Measurements from ENCODE around the gene LSP1.

Gene LSP1

GRCh38 chr11:1878137-1879031 lies 25.5 kb downstream of the LSP1 start:
- Histone ChIP-seq H2AK5ac (ENCODE audit: low read length) (no peak overlapping the region), H3K4me3 (ENCODE audit: low read length) (no peak overlapping the region), H2BK5ac (ENCODE audit: low read length) (no peak overlapping the region), H3K18ac (ENCODE audit: low read length) (no peak overlapping the region), H3K56ac (ENCODE audit: low read length) (no peak overlapping the region), H3K23ac (ENCODE audit: low read length) (no peak overlapping the region), H3K4ac (ENCODE audit: low read depth, low read length) (no peak overlapping the region), H3K9ac (ENCODE audit: low read length) (no peak overlapping the region), H2BK15ac (replicated peaks; ENCODE audit: low read depth) (no peak overlapping the region), H3K79me2 (ENCODE audit: control insufficient read depth, insufficient read depth, low read length) (no peaks in the 10 kb centered on the region), H4K5ac (ENCODE audit: low read length) (no peak overlapping the region), H3K4me1 (ENCODE audit: control insufficient read depth, low read depth, low read length) (no peaks in the 10 kb centered on the region), H3K4me2 (ENCODE audit: low read length) (no peak overlapping the region), H3K27ac (ENCODE audit: low read depth, low read length) (no peak overlapping the region), H3K79me1 (ENCODE audit: low read length) (no peaks in the 10 kb centered on the region), H4K8ac (ENCODE audit: low read depth, low read length) (no peak overlapping the region), H2BK120ac (ENCODE audit: low read depth, low read length) (no peak overlapping the region), H3K36me3 (ENCODE audit: control insufficient read depth, insufficient read depth, low read length) (no peaks in the 10 kb centered on the region), H3K27me3 (ENCODE audit: insufficient read depth, low read length, poor library complexity) (no peaks in the 10 kb centered on the region)
- no CpG with 5 or more reads among the region's 30 CpGs for WGBS (ENCODE audit: extremely low coverage, insufficient coverage, low lambda C conversion rate)
- DNase-seq: no peak

DNA sequence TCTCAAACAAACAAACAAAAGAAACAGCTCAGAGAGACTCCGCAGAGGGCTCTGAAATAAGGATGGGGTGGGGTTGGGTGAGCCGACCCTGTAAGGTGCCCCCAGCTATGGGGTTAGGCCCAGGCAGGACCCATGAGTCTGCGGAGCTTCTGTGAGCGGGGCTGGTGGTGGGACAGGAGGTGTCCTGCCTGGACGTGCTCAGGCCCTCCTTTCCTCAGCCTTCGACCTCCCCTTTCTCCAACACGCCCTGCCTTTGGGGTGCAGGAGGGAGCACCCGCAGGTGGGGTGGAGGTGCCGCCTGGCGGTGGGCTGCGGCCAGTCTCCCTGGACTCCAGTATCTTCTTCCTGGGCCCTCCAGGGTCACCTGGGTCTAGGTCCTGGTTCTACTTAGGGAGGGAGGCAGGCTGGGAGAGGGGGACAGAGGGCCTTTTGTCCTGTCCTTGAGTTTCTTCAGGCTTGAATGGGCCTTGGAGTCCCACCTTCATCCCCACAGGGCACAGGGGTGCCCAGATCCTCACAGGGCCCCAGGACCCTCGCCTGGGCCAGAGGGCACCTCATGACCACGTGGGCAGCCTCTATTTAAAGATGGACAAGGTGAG lies 26.6 kb downstream of the LSP1 start:
- Histone ChIP-seq H3K23ac (ENCODE audit: low read length) (no peak overlapping the region), H3K27ac (ENCODE audit: low read depth, low read length) (no peak overlapping the region), H3K27me3 (ENCODE audit: insufficient read depth, low read length, poor library complexity) (no peaks in the 10 kb centered on the region), H3K4me1 (ENCODE audit: control insufficient read depth, low read depth, low read length) (no peaks in the 10 kb centered on the region), H2BK5ac (ENCODE audit: low read length) (no peak overlapping the region), H3K18ac (ENCODE audit: low read length) (no peak overlapping the region), H2BK120ac (ENCODE audit: low read depth, low read length) (no peak overlapping the region), H3K79me1 (ENCODE audit: low read length) (no peaks in the 10 kb centered on the region), H3K79me2 (ENCODE audit: control insufficient read depth, insufficient read depth, low read length) (no peaks in the 10 kb centered on the region), H3K36me3 (ENCODE audit: control insufficient read depth, insufficient read depth, low read length) (no peaks in the 10 kb centered on the region), H3K4ac (ENCODE audit: low read depth, low read length) (no peak overlapping the region), H3K9ac (ENCODE audit: low read length) (no peak overlapping the region), H4K8ac (ENCODE audit: low read depth, low read length) (no peak overlapping the region), H4K5ac (ENCODE audit: low read length) (no peak overlapping the region), H3K4me3 (ENCODE audit: low read length) (no peak overlapping the region), H3K4me2 (ENCODE audit: low read length) (no peak overlapping the region), H2BK15ac (replicated peaks; ENCODE audit: low read depth) (no peak overlapping the region), H3K56ac (ENCODE audit: low read length) (no peak overlapping the region), H2AK5ac (ENCODE audit: low read length) (no peak overlapping the region)
- whole genome bisulfite sequencing (ENCODE audit: extremely low coverage, insufficient coverage, low lambda C conversion rate): no CpG with 5 or more reads among the region's 13 CpGs
- no peak for DNase-seq

GRCh38 chr11:1879941-1880720 lies 27.2 kb downstream of the LSP1 start:
- Histone ChIP-seq H2BK15ac (replicated peaks; ENCODE audit: low read depth) (no peak overlapping the region), H3K36me3 (ENCODE audit: control insufficient read depth, insufficient read depth, low read length) (no peaks in the 10 kb centered on the region), H4K5ac (ENCODE audit: low read length) (no peak overlapping the region), H2BK5ac (ENCODE audit: low read length) (no peak overlapping the region), H3K56ac (ENCODE audit: low read length) (no peak overlapping the region), H2AK5ac (ENCODE audit: low read length) (no peak overlapping the region), H3K18ac (ENCODE audit: low read length) (no peak overlapping the region), H3K4me3 (ENCODE audit: low read length) (no peak overlapping the region), H3K23ac (ENCODE audit: low read length) (no peak overlapping the region), H3K27ac (ENCODE audit: low read depth, low read length) (no peak overlapping the region), H3K4ac (ENCODE audit: low read depth, low read length) (no peak overlapping the region), H2BK120ac (ENCODE audit: low read depth, low read length) (no peak overlapping the region), H3K79me1 (ENCODE audit: low read length) (no peaks in the 10 kb centered on the region), H3K4me1 (ENCODE audit: control insufficient read depth, low read depth, low read length) (no peaks in the 10 kb centered on the region), H3K27me3 (ENCODE audit: insufficient read depth, low read length, poor library complexity) (no peaks in the 10 kb centered on the region), H3K4me2 (ENCODE audit: low read length) (no peak overlapping the region), H3K9ac (ENCODE audit: low read length) (no peak overlapping the region), H4K8ac (ENCODE audit: low read depth, low read length) (no peak overlapping the region), H3K79me2 (ENCODE audit: control insufficient read depth, insufficient read depth, low read length) (no peaks in the 10 kb centered on the region)
- no CpG with 5 or more reads among the region's 32 CpGs for WGBS (ENCODE audit: extremely low coverage, insufficient coverage, low lambda C conversion rate)
- DNase-seq: no peak

DNA sequence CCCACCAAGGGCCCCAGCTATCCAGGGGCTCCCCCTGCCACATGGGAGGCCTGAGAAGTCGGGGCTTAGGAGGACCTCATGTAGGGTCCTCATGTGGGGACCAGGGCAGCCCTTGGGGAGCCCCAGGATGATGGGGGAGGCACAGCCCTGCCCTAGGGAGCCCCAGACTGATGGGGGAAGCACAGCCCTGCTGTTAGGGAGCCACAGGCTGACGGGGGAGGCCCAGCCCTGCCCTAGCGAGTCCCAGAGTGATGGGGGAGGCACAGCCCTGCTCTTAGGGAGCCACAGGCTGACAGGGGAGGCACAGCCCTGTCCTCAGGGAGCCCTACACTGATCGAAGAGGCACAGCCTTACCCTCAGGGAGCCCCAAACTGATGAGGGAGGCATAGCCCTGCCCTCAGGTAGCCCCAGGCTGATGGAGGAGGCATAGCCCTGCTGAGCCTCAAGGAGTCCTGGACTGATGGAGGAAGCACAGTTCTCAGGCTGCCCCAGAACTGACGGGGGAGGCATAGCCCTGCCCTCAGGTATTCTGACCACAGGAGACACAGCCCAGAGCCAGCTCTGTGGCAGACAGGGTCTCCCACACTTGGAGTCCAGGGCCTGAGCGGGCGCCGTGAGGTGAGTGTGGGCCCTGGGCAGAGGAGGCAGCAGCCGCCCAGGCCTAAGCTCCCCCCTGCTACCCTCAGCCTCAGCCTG lies 28.0 kb downstream of the LSP1 start:
- H3K4me3 ChIP-seq (ENCODE audit: low read length): no peak overlapping the region
- H3K36me3 ChIP-seq (ENCODE audit: control insufficient read depth, insufficient read depth, low read length): no peaks in the 10 kb centered on the region
- no CpG with 5 or more reads among the region's 9 CpGs for WGBS (ENCODE audit: extremely low coverage, insufficient coverage, low lambda C conversion rate)
- H2BK120ac ChIP-seq (ENCODE audit: low read depth, low read length): no peak overlapping the region
- no peak overlapping the region for H3K4ac ChIP-seq (ENCODE audit: low read depth, low read length)
- H3K4me1 ChIP-seq (ENCODE audit: control insufficient read depth, low read depth, low read length): no peaks in the 10 kb centered on the region
- H4K5ac ChIP-seq (ENCODE audit: low read length): no peak overlapping the region
- H3K56ac ChIP-seq (ENCODE audit: low read length): no peak overlapping the region
- H2AK5ac ChIP-seq (ENCODE audit: low read length): no peak overlapping the region
- no peak for DNase-seq
- no peak overlapping the region for H2BK15ac ChIP-seq (replicated peaks; ENCODE audit: low read depth)
- no peak overlapping the region for H3K23ac ChIP-seq (ENCODE audit: low read length)
- H4K8ac ChIP-seq (ENCODE audit: low read depth, low read length): no peak overlapping the region
- no peak overlapping the region for H3K4me2 ChIP-seq (ENCODE audit: low read length)
- no peak overlapping the region for H3K27ac ChIP-seq (ENCODE audit: low read depth, low read length)
- no peak overlapping the region for H3K9ac ChIP-seq (ENCODE audit: low read length)
- H3K27me3 ChIP-seq (ENCODE audit: insufficient read depth, low read length, poor library complexity): no peaks in the 10 kb centered on the region
- H3K79me2 ChIP-seq (ENCODE audit: control insufficient read depth, insufficient read depth, low read length): no peaks in the 10 kb centered on the region
- no peak overlapping the region for H3K18ac ChIP-seq (ENCODE audit: low read length)
- no peak overlapping the region for H2BK5ac ChIP-seq (ENCODE audit: low read length)
- H3K79me1 ChIP-seq (ENCODE audit: low read length): no peaks in the 10 kb centered on the region

GRCh38 chr11:1881442-1882264 lies 28.8 kb downstream of the LSP1 start:
- no peak for DNase-seq
- Histone ChIP-seq H3K56ac (ENCODE audit: low read length) (no peak overlapping the region), H3K79me2 (ENCODE audit: control insufficient read depth, insufficient read depth, low read length) (no peaks in the 10 kb centered on the region), H4K8ac (ENCODE audit: low read depth, low read length) (no peak overlapping the region), H3K9ac (ENCODE audit: low read length) (no peak overlapping the region), H3K23ac (ENCODE audit: low read length) (no peak overlapping the region), H2BK120ac (ENCODE audit: low read depth, low read length) (no peak overlapping the region), H3K4me1 (ENCODE audit: control insufficient read depth, low read depth, low read length) (no peaks in the 10 kb centered on the region), H3K4me3 (ENCODE audit: low read length) (no peak overlapping the region), H3K79me1 (ENCODE audit: low read length) (no peaks in the 10 kb centered on the region), H2AK5ac (ENCODE audit: low read length) (no peak overlapping the region), H4K5ac (ENCODE audit: low read length) (no peak overlapping the region), H3K4ac (ENCODE audit: low read depth, low read length) (no peak overlapping the region), H2BK5ac (ENCODE audit: low read length) (no peak overlapping the region), H3K27me3 (ENCODE audit: insufficient read depth, low read length, poor library complexity) (no peaks in the 10 kb centered on the region), H3K4me2 (ENCODE audit: low read length) (no peak overlapping the region), H3K36me3 (ENCODE audit: control insufficient read depth, insufficient read depth, low read length) (no peaks in the 10 kb centered on the region), H3K27ac (ENCODE audit: low read depth, low read length) (no peak overlapping the region), H3K18ac (ENCODE audit: low read length) (no peak overlapping the region), H2BK15ac (replicated peaks; ENCODE audit: low read depth) (no peak overlapping the region)
- no CpG with 5 or more reads among the region's 43 CpGs for WGBS (ENCODE audit: extremely low coverage, insufficient coverage, low lambda C conversion rate)

Data from mesendoderm (in vitro differentiated cells).